HG03354 (cell line): ENCODE measurements around the gene PARL.

Experiments used
- ATAC-seq: cut with Tn5 transposase; IDR thresholded peaks from one replicate; pipeline ENCODE4 v1.9.1; 2021; ENCODE audit warnings: mild to moderate bottlenecking; ENCODE audit not compliant: unreplicated experiment, poor library complexity, severe bottlenecking

PARL gene

GRCh38 chr3:183884427-183885296, at the start of gene PARL:
Gene PARL (minus strand): TSS chr3:183884880. CDS start chr3:183884846, 34 bp downstream.
- ATAC-seq: peak; percentile 99

GRCh38 chr3:183933160-183933559, 48.5 kb upstream of the PARL start:
- no peak for ATAC-seq

- no peak for ATAC-seq
These were observed 47.2 kb upstream of the PARL start for GRCh38 chr3:183931881-183932280.

- no peak for ATAC-seq
These were observed 45.4 kb upstream of the PARL start for GRCh38 chr3:183930086-183930485.

GRCh38 chr3:183927059-183927458, 42.4 kb upstream of the PARL start:
- ATAC-seq: no peak

GRCh38 chr3:183924956-183925355, 40.3 kb upstream of the PARL start:
- no peak for ATAC-seq

- ATAC-seq: no peak
These were observed 39.9 kb upstream of the PARL start for GRCh38 chr3:183924543-183924942.

GRCh38 chr3:183922421-183922820, 37.7 kb upstream of the PARL start:
- ATAC-seq: no peak

- no peak for ATAC-seq
These were observed 36.4 kb upstream of the PARL start for GRCh38 chr3:183921096-183921495.

GRCh38 chr3:183920416-183920815, 35.7 kb upstream of the PARL start:
- no peak for ATAC-seq

- no peak for ATAC-seq
These were observed 33.5 kb upstream of the PARL start for GRCh38 chr3:183918178-183918577.

- no peak for ATAC-seq
These were observed 33.1 kb upstream of the PARL start for GRCh38 chr3:183917776-183918175.

GRCh38 chr3:183914856-183915255, 30.2 kb upstream of the PARL start:
- no peak for ATAC-seq

GRCh38 chr3:183913580-183913920, 28.9 kb upstream of the PARL start:
- ATAC-seq: no peak

GRCh38 chr3:183912895-183913579, 28.4 kb upstream of the PARL start:
- no peak for ATAC-seq

GRCh38 chr3:183911763-183912506, 27.3 kb upstream of the PARL start:
- no peak for ATAC-seq

- ATAC-seq: no peak
These were observed 26.4 kb upstream of the PARL start for GRCh38 chr3:183911087-183911486.

GRCh38 chr3:183909030-183909600, 24.4 kb upstream of the PARL start:
- ATAC-seq: no peak

GRCh38 chr3:183907911-183908331, 23.2 kb upstream of the PARL start:
- ATAC-seq: no peak

GRCh38 chr3:183907176-183907575, 22.5 kb upstream of the PARL start:
- ATAC-seq: no peak
